HG03575 (cell line): Measurements from ENCODE around the gene BTBD19.

Source experiments
- ATAC-seq: cut with Tn5 transposase; IDR thresholded peaks from one replicate; pipeline ENCODE4 v1.9.1; 2021; ENCODE audit not compliant: unreplicated experiment, insufficient number of reproducible peaks, low FRiP score; ENCODE audit errors: extremely low read depth

BTBD19 gene

GRCh38 chr1:44842862-44843655, 34.7 kb downstream of the BTBD19 start, which contains the start of gene PTCH2:
PTCH2 (minus strand) TSS chr1:44843253; CDS start chr1:44842932, 321 bp downstream.
- ATAC-seq, result no peak

- ATAC-seq, result no peak
These were observed 38.7 kb downstream of the BTBD19 start for GRCh38 chr1:44846985-44847384.

GRCh38 chr1:44847845-44848244, 39.5 kb downstream of the BTBD19 start:
- no peak for ATAC-seq

GRCh38 chr1:44848456-44849181, 40.3 kb downstream of the BTBD19 start:
- no peak for ATAC-seq

DNA sequence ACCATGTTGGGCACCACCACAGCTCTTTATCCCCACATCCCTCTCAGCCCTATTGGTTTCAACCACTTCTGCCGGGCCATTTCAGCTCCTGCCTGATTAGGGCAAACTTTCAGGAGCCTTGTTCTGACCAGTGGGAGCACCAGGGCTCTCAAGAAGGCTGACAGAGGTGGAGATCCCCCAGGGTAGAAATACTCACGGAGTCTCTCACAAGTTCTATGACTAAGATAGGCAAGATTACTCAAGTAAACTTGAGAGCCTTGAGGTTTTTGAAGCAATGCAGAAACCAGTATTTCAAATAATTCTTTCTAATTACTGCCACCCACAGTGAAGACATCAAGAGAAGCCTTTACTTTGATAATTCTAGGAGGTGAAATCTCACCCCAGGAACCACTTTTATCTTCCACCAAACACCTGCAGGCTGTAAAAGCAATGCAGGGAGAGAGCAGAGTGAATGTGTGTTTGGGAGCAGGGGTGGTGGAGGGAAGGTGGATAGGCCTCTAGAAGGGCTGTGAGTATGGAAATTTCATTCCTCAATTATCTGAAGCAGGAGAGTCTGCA, 41.3 kb downstream of the BTBD19 start:
- no peak for ATAC-seq

DNA sequence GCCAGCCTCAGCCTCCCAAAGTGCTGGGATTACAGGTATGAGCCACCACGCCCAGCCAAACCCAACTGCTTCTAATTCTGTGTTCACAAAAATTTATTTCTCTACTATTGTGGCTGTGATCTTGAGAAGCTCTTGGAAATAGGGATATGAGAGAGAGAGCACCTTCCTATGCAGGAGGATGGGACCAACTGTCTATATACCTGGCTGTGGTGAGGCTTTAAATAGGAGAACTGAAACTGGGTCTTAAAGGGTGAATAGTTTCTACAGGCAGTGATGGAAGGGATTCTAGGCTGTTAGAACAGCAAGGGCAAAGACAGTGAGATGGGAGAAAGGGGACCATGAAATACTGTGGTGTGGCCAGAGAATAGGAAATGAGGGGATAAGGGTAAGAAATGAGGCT, 43.0 kb downstream of the BTBD19 start:
- ATAC-seq, result no peak

DNA sequence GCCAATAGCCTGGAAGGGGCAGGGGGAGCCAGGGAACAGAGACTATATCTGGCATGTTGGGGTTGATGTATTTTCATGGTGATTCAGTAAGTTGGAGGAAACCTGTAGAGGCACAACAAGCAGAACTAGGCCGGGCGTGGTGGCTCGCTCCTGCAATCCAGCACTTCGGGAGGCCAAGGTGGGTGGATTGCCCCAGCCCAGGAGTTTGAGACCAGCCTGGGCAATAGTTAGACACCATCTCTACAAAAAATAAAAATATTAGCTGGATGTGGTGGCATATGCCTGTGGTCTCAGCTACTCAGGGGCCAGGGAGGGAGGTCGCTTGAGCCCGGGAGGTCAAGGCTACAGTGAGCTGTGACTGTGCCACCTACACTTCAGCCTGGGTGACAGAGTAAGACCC, 44.9 kb downstream of the BTBD19 start:
- ATAC-seq, result no peak

- no peak for ATAC-seq
These were observed 46.6 kb downstream of the BTBD19 start for GRCh38 chr1:44854970-44855369.

- ATAC-seq, result no peak
These were observed 47.4 kb downstream of the BTBD19 start for GRCh38 chr1:44855742-44856141.

GRCh38 chr1:44857446-44857845, 49.1 kb downstream of the BTBD19 start:
- ATAC-seq, result no peak

DNA sequence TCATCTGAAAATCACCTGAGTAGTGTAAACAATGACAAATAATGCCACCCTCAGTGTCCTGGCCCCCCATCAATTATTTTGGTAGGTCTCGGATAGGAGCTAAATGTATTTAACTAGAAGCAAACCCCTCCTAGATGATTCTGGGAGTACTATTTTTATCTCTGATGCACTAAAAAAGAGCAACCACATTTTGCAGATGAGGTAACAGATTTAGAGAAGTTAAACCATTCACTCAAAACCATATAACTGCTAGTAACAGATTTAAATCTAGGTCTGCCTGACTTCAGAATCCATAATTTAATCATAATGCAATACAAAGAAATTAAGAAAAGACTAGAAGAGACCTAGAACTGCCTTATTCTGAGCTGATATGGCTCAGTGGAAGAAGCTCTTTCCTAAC, 52.0 kb downstream of the BTBD19 start:
- no peak for ATAC-seq

GRCh38 chr1:44860891-44861425, 52.6 kb downstream of the BTBD19 start:
- no peak for ATAC-seq

DNA sequence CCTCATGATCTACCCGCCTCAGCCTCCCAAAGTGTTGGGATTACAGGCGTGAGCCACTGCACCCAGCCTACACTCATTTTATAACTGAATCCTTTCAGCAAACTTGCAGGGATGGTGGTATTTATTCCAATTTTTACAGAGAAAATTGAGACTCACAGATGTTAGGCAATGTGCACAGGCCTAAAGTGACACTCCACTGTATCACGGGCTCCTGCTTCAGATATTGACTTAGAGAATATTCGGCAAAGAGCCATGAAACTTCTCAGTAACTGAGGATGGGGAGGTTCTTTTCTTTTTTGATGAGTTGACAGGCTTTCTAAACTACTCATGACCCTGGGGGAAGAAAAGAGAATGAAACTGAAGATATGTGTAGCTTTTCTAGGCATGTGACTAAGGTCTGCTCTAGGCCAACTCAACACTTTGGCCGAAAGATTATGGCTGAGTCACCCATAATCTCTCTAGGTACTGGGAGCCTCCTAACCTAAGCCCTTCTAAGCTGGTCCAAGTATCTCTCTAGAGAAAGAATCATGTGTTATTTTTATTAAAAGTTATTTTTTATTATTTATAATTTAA, 54.6 kb downstream of the BTBD19 start:
- no peak for ATAC-seq
